ENCODE measurements around the gene CD247.

DNA sequence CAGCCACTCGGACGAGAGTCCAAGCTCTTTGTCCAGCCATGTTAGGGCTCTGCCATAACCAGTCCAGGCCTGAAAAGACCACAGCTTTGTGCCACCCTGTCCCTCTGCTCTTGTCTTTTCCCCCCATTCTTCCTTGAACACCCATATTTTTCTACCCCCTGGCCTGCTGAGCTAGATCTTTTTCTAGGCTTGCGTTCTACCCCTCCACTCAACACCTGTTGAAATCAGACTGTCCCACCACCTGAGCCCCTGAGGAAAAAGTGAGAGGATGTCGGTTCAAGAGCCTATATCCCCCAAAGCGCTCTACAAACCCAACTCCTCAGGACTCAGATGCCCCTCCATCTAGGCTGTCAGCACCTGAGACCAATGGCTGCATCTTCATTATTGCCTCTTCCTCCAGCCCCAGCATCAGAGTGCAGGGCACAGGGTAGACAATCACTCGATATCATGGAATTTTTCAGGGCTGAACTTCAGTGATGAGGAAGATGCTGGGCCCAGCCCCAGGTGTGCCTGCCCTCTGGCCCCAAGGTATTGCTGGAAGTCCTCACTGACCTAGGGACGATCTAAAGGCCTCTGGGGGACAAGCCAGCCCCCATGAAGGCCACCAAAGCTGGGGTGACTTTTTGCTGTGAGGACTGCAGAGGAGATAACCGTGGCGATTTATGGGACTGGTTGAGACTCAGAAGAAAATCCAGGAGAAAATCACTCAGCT lies 75.3 kb downstream of the CD247 start:
- TF ChIP-seq, protein P1, sequence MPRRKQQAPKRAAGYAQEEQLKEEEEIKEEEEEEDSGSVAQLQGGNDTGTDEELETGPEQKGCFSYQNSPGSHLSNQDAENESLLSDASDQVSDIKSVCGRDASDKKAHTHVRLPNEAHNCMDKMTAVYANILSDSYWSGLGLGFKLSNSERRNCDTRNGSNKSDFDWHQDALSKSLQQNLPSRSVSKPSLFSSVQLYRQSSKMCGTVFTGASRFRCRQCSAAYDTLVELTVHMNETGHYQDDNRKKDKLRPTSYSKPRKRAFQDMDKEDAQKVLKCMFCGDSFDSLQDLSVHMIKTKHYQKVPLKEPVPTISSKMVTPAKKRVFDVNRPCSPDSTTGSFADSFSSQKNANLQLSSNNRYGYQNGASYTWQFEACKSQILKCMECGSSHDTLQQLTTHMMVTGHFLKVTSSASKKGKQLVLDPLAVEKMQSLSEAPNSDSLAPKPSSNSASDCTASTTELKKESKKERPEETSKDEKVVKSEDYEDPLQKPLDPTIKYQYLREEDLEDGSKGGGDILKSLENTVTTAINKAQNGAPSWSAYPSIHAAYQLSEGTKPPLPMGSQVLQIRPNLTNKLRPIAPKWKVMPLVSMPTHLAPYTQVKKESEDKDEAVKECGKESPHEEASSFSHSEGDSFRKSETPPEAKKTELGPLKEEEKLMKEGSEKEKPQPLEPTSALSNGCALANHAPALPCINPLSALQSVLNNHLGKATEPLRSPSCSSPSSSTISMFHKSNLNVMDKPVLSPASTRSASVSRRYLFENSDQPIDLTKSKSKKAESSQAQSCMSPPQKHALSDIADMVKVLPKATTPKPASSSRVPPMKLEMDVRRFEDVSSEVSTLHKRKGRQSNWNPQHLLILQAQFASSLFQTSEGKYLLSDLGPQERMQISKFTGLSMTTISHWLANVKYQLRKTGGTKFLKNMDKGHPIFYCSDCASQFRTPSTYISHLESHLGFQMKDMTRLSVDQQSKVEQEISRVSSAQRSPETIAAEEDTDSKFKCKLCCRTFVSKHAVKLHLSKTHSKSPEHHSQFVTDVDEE (CRISPR knock-in tag; IDR thresholded peaks at IDR 0.05) = no peak
- TF ChIP-seq ZNF70 (CRISPR knock-in tag; IDR thresholded peaks at IDR 0.05) = no peak
- TF ChIP-seq, protein P2, sequence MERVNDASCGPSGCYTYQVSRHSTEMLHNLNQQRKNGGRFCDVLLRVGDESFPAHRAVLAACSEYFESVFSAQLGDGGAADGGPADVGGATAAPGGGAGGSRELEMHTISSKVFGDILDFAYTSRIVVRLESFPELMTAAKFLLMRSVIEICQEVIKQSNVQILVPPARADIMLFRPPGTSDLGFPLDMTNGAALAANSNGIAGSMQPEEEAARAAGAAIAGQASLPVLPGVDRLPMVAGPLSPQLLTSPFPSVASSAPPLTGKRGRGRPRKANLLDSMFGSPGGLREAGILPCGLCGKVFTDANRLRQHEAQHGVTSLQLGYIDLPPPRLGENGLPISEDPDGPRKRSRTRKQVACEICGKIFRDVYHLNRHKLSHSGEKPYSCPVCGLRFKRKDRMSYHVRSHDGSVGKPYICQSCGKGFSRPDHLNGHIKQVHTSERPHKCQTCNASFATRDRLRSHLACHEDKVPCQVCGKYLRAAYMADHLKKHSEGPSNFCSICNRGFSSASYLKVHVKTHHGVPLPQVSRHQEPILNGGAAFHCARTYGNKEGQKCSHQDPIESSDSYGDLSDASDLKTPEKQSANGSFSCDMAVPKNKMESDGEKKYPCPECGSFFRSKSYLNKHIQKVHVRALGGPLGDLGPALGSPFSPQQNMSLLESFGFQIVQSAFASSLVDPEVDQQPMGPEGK (CRISPR knock-in tag; IDR thresholded peaks at IDR 0.05; ENCODE audit: borderline replicate concordance) = no peak
- no peak for TF ChIP-seq ISL1 (CRISPR knock-in tag; IDR thresholded peaks at IDR 0.05)
